ENCODE measurements around the gene KRT9. TPM values are rescaled to one million over a fixed set of nuclear protein-coding genes. Genes with fewer than 3 reads are reported as not detected.
A peak's percentile ranks its signal among the peaks of the same experiment; 100 is the strongest.

KRT9 gene
- total and polyA plus RNA-seq, 2 of the 13 experiments (the other 11 are each of a cell fraction or from before 2014, with no cell fraction given), result not detected

DNA sequence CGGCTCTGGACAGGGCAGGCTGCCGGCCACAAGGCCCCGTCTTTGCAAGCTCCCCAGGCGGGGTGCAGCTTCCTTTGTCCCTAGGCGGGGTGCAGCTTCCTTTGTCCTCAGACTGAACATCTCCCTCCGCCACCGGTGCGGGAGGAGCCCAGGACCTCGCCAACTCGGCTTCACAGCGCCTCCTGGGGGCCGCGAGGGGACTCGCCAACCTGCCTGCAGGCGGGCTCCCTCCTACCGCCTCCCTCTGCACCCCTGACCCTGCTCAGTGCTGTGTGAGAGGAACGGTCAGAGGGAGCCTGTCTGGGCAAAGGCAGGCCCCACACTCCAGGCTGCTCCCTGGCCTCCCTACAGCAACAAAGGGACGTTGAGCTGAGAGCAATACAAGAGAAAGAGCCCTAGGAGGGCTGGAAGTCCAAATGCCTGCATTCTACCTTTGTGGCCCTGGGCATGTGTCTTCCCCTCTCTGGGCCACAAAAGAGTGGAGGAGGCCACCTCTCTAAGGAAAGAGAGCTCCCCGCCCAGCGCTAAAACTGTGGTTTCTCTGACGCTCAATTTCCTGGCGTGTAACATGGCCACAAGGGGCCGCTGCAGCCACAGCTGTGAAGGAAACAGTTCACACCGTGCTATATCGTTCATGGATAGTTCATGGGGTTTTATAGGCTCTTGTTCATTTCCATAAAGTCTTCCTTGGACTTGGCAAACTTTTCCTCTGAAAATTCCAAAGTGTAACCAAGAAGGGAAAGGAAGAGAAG lies 22.8 kb downstream of the KRT9 start (continued):
- TF ChIP-seq, protein P1, sequence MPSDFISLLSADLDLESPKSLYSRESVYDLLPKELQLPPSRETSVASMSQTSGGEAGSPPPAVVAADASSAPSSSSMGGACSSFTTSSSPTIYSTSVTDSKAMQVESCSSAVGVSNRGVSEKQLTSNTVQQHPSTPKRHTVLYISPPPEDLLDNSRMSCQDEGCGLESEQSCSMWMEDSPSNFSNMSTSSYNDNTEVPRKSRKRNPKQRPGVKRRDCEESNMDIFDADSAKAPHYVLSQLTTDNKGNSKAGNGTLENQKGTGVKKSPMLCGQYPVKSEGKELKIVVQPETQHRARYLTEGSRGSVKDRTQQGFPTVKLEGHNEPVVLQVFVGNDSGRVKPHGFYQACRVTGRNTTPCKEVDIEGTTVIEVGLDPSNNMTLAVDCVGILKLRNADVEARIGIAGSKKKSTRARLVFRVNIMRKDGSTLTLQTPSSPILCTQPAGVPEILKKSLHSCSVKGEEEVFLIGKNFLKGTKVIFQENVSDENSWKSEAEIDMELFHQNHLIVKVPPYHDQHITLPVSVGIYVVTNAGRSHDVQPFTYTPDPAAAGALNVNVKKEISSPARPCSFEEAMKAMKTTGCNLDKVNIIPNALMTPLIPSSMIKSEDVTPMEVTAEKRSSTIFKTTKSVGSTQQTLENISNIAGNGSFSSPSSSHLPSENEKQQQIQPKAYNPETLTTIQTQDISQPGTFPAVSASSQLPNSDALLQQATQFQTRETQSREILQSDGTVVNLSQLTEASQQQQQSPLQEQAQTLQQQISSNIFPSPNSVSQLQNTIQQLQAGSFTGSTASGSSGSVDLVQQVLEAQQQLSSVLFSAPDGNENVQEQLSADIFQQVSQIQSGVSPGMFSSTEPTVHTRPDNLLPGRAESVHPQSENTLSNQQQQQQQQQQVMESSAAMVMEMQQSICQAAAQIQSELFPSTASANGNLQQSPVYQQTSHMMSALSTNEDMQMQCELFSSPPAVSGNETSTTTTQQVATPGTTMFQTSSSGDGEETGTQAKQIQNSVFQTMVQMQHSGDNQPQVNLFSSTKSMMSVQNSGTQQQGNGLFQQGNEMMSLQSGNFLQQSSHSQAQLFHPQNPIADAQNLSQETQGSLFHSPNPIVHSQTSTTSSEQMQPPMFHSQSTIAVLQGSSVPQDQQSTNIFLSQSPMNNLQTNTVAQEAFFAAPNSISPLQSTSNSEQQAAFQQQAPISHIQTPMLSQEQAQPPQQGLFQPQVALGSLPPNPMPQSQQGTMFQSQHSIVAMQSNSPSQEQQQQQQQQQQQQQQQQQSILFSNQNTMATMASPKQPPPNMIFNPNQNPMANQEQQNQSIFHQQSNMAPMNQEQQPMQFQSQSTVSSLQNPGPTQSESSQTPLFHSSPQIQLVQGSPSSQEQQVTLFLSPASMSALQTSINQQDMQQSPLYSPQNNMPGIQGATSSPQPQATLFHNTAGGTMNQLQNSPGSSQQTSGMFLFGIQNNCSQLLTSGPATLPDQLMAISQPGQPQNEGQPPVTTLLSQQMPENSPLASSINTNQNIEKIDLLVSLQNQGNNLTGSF (CRISPR knock-in tag; IDR thresholded peaks at IDR 0.05), result no peak
- TF ChIP-seq SCMH1 (CRISPR knock-in tag; IDR thresholded peaks at IDR 0.05; ENCODE audit: borderline replicate concordance) (no peak), ESRRA (CRISPR knock-in tag; IDR thresholded peaks at IDR 0.05; ENCODE audit: low read depth) (peak; percentile 32; the same call in 1 of the 2 replicates), RBAK (CRISPR knock-in tag; IDR thresholded peaks at IDR 0.05) (peak; percentile 77; the same call in 1 of the 2 replicates), SMARCC2 (IDR thresholded peaks at IDR 0.05) (no peak), SMYD3 (CRISPR knock-in tag; IDR thresholded peaks at IDR 0.05) (no peak), TSC22D2 (CRISPR knock-in tag; IDR thresholded peaks at IDR 0.05; ENCODE audit: borderline replicate concordance) (peak; percentile 58; the same call in 1 of the 2 replicates), ARNTL (CRISPR knock-in tag; IDR thresholded peaks at IDR 0.05) (0 out of 2 replicates have a peak, but pooled peaks have one; percentile 30), CHCHD3 (CRISPR knock-in tag; IDR thresholded peaks at IDR 0.05) (0 out of 2 replicates have a peak, but pooled peaks have one; percentile 9), NFIB (CRISPR knock-in tag; IDR thresholded peaks at IDR 0.05; ENCODE audit: borderline replicate concordance) (no peak), ATF7 (IDR thresholded peaks at IDR 0.05) (no peak), ATF7 (CRISPR knock-in tag; IDR thresholded peaks at IDR 0.05) (no peak; the same call in 1 of the 2 replicates), CAMTA2 (CRISPR knock-in tag; IDR thresholded peaks at IDR 0.05; ENCODE audit: borderline replicate concordance) (no peak), EP300 (IDR thresholded peaks at IDR 0.05; ENCODE audit: low read depth in 2 of 2, low read length in 2 of 2) (no peak), EP300 (CRISPR knock-in tag; IDR thresholded peaks at IDR 0.05; ENCODE audit: borderline replicate concordance) (no peak; the same call in 1 of the 2 replicates), HOMEZ (CRISPR knock-in tag; IDR thresholded peaks at IDR 0.05; ENCODE audit: low read depth) (peak; percentile 18; the same call in 1 of the 2 replicates), MAX (IDR thresholded peaks at IDR 0.05) (peak; percentile 35; the same call in 1 of the 2 replicates), ZNF790 (CRISPR knock-in tag; IDR thresholded peaks at IDR 0.05; ENCODE audit: borderline replicate concordance) (no peak)
- TF ChIP-seq, protein P2, sequence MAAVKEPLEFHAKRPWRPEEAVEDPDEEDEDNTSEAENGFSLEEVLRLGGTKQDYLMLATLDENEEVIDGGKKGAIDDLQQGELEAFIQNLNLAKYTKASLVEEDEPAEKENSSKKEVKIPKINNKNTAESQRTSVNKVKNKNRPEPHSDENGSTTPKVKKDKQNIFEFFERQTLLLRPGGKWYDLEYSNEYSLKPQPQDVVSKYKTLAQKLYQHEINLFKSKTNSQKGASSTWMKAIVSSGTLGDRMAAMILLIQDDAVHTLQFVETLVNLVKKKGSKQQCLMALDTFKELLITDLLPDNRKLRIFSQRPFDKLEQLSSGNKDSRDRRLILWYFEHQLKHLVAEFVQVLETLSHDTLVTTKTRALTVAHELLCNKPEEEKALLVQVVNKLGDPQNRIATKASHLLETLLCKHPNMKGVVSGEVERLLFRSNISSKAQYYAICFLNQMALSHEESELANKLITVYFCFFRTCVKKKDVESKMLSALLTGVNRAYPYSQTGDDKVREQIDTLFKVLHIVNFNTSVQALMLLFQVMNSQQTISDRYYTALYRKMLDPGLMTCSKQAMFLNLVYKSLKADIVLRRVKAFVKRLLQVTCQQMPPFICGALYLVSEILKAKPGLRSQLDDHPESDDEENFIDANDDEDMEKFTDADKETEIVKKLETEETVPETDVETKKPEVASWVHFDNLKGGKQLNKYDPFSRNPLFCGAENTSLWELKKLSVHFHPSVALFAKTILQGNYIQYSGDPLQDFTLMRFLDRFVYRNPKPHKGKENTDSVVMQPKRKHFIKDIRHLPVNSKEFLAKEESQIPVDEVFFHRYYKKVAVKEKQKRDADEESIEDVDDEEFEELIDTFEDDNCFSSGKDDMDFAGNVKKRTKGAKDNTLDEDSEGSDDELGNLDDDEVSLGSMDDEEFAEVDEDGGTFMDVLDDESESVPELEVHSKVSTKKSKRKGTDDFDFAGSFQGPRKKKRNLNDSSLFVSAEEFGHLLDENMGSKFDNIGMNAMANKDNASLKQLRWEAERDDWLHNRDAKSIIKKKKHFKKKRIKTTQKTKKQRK (IDR thresholded peaks at IDR 0.05; ENCODE audit: low read length), result no peak

Measured in HepG2 (cell line).